Motor neuron (in vitro differentiated cells): ENCODE data around the gene PTPRF. TPM values are rescaled to one million over a fixed set of nuclear protein-coding genes. Genes with fewer than 3 reads are reported as not detected.
A peak's percentile ranks its signal among the peaks of the same experiment; 100 is the strongest.
"Not testable (repeated sequence)": the region's sequence is repeated elsewhere in the genome, so short reads cannot be mapped to it uniquely, and the experiment has no call there.

Source experiments
- ATAC-seq, 8 experiments: fragments of 200-7000 bp; cut with Tn5 transposase; replicated peaks in 6 of 8; 2 replicates each; pipeline ENCODE4 v1.8.0; 2021; ENCODE audit warnings: mild to moderate bottlenecking in 8 of 8, moderate library complexity in 8 of 8
- H3K27ac ChIP-seq, 2 donors: fragments of 250-450 bp; sonication (Bioruptor Pico); 2 replicates each; pipeline ENCODE4 v1.9.0; 2021; ENCODE audit warnings: antibody characterized with exemption in 2 of 2, mild to moderate bottlenecking in 2 of 2, moderate library complexity in 1 of 2
- H3K4me1 ChIP-seq, 2 donors: fragments of 250-450 bp; sonication (Bioruptor Pico); replicated peaks in 1 of 2; 2 replicates each; pipeline ENCODE4 v1.6.1; 2021; ENCODE audit warnings: antibody characterized with exemption in 2 of 2, mild to moderate bottlenecking in 2 of 2, moderate library complexity in 1 of 2
- H3K4me3 ChIP-seq, 5 donors: fragments of 250-450 bp; sonication (Bioruptor Pico); 2 replicates each; pipeline ENCODE4 v1.9.0; 2021; ENCODE audit warnings: antibody characterized with exemption in 5 of 5, mild to moderate bottlenecking in 5 of 5, moderate library complexity in 4 of 5
- WGBS, 10 experiments: fragments of 450-650 bp; shearing (Covaris generic); methylation state at CpG; one replicate each; pipeline ENCODE4 v1.0.0; 2022; 5-methylcytosine and 5-hydroxymethylcytosine counted together
- in situ Hi-C, 9 experiments: fragments of 400-800 bp; cut with MboI; loops; one replicate each; pipeline ENCODE4 v1.15.0; 2021; ENCODE audit warnings: low sequenced_read_pairs in 9 of 9, low pct_unique_long_range_greater_than_20kb in 2 of 9; ENCODE audit not compliant: unreplicated experiment in 9 of 9
- total RNA-seq, 8 experiments: library from RNA; unstranded; fragments of 300-600 nt; gene quantifications; 2 replicates each; pipeline versions ENCODE4 v1.2.3 to v1.2.4, GENCODE V29; 2022

PTPRF gene
- total RNA-seq, 8 experiments from 2014 or later, result 7.8 to 119 (median 74.7) TPM

DNA sequence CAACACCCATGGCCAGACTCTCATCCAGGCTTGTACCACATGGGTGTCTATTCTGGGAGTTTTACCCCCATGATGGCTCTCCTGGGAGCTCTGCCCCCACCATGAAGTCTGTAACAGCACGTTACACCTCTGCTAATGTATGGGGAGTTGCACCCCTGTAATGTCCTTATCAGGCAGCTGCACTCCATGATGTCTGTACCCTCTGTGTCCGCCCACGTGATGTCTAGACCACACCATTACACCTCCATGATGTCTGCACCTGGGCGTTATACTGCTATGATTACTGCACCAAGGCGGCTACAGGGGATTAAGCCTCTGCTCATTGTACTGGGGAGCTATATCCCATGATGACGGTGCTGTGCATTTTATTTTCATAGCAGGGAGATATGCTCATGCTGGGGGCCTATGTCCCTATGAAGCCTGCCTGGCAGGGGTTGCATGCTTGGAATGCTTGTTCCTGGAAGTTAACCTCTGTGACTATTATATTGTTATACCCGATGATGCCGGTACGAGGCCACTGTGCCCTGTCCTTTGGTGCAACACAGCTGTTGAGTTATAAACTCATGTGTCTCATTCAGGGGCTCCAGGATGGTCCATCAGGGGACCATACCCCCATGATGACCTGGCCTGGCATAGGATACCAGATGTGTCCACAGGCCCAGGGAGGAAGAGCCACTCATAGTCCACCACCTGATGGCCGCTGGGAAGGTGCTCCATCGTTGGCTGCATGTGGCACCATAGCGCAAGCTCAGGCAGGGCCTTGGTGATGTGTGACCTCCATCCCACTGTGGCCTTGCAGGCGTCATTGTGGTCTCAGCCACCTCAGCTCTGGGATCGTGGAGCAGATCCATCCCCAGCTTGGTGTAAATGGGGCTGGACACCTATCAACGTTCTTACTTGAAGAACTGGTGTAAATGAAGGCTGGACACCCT, 12.1 kb downstream of the PTPRF start:
- Histone ChIP-seq H3K4me3 (no peak overlapping the region), H3K4me1 (peaks cover 68 to 72% of the 10 kb centered on the region in 2 donors), H3K27ac (no peak overlapping the region)
- ATAC-seq, result no peak
- in situ Hi-C loops, result loop anchor here in 5 of 9 experiments (25.0 kb wide), 2 partner anchors 195 to 395 kb away; partner anchors contain the start of genes ARTN (in 4 of the 5) and IPO13 (in 4 of the 5)
- 55 to 100% (median 87%) methylated on average over 1 to 11 of the region's 15 CpGs; no CpG with 5 or more reads in 2 of the 10 experiments for WGBS, 10 experiments

DNA sequence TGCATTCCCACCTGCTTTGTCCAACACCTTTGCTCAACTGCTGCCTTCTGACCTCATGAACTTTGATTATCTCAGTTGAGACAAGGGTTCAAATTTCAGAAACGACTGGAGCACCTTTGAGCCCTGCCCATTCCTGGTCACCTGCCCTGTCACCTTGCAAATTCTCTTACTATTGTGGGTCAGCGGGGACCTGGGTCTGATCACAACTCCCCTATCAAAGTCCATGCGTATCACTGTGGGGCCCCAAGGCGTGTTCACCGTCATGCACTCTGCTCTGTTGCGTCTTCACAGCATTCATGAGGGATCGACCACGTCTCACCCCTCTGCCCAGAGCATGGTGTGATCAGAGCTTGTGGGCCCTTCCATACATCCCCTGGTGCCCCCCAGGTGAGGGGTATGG, 12.9 kb downstream of the PTPRF start:
- WGBS, 10 experiments, result 94 to 100% (median 98%) methylated on average over 1 to 5 of the region's 8 CpGs; no CpG with 5 or more reads in 6 of the 10 experiments
- no peak for ATAC-seq
- Histone ChIP-seq H3K4me3 (no peak overlapping the region), H3K4me1 (peaks cover 74 to 78% of the 10 kb centered on the region in 2 donors), H3K27ac (no peak overlapping the region)
- in situ Hi-C loops, result loop anchor here in 5 of 9 experiments (25.0 kb wide), 2 partner anchors 194 to 394 kb away; partner anchors contain the start of genes ARTN (in 4 of the 5) and IPO13 (in 4 of the 5)

DNA sequence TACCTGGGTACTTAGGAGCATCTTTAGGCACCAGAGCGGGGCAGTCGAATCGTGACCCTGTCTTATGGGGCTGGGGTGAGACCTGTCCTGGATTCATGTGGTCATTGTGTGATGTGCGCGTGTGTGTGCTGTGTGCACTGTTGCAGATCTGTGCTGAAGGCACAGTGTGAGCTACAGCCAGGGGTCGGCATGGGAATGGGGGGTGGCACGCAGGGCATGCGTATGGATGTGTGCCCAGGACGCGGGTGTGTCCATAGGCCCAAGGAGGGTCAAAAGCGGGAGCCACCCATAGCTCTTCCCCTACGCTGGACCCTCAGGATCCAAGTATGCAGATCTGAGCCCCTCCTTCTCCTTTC, 14.6 kb downstream of the PTPRF start:
- in situ Hi-C loops, result loop anchor here in 5 of 9 experiments (25.0 kb wide), 2 partner anchors 192 to 392 kb away; partner anchors contain the start of genes ARTN (in 4 of the 5) and IPO13 (in 4 of the 5)
- peak overlapping the region; percentile 5 to 68 for H3K27ac ChIP-seq
- 37 to 61% (median 51%) methylated on average over 3 to 9 of the region's 12 CpGs; no CpG with 5 or more reads in 6 of the 10 experiments for WGBS, 10 experiments
- peak in 1 of 8 experiments; percentile 1 for ATAC-seq
- H3K4me1 ChIP-seq, result peaks cover 78 to 81% of the 10 kb centered on the region in 2 donors
- H3K4me3 ChIP-seq, result no peak overlapping the region

DNA sequence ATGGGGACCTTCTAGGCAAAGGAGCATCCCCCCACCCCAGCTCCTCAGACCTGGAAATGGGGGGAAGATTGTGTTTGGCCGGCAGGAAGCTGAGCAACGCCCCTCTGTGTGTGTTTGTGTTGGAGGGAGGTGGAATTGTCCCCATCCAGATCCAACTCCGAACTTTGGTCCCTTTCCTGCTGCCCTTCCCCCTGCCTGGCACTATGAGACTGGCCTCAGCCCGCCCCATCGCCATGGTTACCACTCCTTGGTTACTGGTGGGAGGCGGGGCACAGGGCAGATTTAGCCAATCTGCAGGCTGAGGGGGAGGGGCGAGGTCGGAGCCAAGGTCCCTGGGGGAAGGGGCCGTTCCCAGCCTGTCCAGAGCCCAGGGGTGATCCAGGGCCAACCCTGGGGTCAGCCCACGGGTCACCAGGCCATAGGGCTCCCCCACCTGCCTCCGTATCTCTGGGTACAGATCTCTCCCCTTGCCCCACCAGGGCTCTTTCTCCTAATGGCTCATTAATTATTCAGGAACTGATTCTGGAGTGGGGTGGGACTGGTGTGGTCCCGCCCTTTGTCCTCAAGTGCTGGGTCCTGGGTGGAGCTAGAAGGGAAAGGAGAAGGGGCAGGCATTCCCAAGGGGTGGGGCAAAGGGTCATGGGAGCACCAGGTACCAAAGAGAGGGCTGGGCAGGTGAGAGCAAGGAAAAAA, 15.2 kb downstream of the PTPRF start:
- Histone ChIP-seq H3K27ac (peak overlapping the region; percentile 73 to 82), H3K4me1 (peaks cover 78 to 79% of the 10 kb centered on the region in 2 donors), H3K4me3 (no peak overlapping the region)
- ATAC-seq, result peak; percentile 48 to 81 (median 55)
- 0 to 80% (median 40%) methylated on average over 1 to 2 of the region's 12 CpGs; no CpG with 5 or more reads in 7 of the 10 experiments for WGBS, 10 experiments
- in situ Hi-C loops, result loop anchor here in 5 of 9 experiments (25.0 kb wide), 2 partner anchors 191 to 391 kb away; partner anchors contain the start of genes ARTN (in 4 of the 5) and IPO13 (in 4 of the 5)

DNA sequence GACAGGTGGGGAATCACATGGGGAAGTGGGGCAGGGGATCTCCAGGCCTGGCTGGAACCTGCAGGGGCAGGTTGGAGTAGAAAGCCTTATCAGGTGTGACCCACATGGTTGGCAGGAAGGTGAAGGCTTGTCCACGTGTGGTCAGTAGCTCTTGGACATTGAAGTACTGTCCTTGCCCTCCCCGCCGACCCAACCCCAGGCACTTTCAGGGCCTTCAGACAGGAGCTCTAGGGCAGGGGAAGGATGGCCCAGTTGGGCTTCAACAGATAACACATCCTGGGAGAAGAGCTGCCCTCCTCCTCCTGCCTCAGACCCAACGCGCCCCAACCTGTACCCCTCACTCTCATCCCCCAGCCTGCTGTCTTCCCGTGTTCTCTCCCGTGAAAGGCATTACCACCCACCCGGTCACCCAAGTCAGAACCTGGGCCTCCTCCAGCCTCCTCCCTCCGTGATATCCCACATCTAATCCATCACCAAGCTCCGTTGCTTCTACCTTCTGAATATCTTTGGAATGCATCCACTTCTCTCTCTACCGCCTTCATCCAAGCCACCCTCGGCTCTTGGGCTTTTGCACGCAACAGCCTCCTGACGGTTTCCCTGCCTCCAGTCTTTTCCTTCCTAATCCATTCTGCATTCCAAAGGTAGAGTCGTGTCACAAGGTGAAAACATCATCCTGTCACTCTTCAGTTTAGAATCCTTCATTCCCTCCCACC, 15.9 kb downstream of the PTPRF start:
- Histone ChIP-seq H3K4me3 (no peak overlapping the region), H3K27ac (peak overlapping the region; percentile 73 to 82), H3K4me1 (peaks cover 72 to 74% of the 10 kb centered on the region in 2 donors)
- 48 to 100% (median 83%) methylated on average over 2 to 8 of the region's 15 CpGs; no CpG with 5 or more reads in 5 of the 10 experiments for WGBS, 10 experiments
- in situ Hi-C loops, result loop anchor here in 5 of 9 experiments (25.0 kb wide), 2 partner anchors 191 to 391 kb away; partner anchors contain the start of genes ARTN (in 4 of the 5) and IPO13 (in 4 of the 5)
- no peak for ATAC-seq

DNA sequence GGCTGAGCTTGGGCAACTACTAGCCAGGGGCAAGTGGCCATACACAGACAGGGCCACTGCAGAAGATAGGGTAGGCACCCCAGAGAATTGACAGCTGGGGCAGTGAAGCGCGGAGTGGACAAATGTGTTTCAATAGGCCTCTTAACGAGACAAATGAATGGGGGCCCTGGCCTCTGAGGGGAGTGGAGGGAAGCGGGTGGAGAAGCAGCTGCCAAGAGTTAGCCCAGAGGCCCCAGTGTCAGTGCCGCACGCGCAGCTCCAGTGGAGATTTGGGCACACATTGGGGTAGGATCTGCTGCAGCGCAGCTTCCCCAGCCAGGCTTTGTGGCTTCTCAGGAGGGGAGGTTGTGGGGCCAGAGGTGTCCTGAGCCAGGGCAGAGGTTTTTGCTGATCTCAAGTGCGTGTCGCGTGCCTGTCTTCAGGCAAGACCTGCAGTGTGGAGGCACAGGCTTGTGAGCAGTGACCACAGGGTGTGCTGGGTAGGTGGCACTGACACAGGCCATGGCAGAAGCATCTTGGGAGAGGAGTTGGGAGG, 16.9 kb downstream of the PTPRF start:
- Histone ChIP-seq H3K4me1 (peaks cover 63 to 76% of the 10 kb centered on the region in 2 donors), H3K4me3 (no peak overlapping the region), H3K27ac (peak overlapping the region; percentile 58 to 82)
- 25 to 100% (median 46%) methylated on average over 3 to 10 of the region's 11 CpGs; no CpG with 5 or more reads in 4 of the 10 experiments for WGBS, 10 experiments
- peak in 5 of 8 experiments; percentile 2 to 20 (median 7) for ATAC-seq
- in situ Hi-C loops, result loop anchor here in 5 of 9 experiments (25.0 kb wide), 2 partner anchors 190 to 390 kb away; partner anchors contain the start of genes ARTN (in 4 of the 5) and IPO13 (in 4 of the 5)

DNA sequence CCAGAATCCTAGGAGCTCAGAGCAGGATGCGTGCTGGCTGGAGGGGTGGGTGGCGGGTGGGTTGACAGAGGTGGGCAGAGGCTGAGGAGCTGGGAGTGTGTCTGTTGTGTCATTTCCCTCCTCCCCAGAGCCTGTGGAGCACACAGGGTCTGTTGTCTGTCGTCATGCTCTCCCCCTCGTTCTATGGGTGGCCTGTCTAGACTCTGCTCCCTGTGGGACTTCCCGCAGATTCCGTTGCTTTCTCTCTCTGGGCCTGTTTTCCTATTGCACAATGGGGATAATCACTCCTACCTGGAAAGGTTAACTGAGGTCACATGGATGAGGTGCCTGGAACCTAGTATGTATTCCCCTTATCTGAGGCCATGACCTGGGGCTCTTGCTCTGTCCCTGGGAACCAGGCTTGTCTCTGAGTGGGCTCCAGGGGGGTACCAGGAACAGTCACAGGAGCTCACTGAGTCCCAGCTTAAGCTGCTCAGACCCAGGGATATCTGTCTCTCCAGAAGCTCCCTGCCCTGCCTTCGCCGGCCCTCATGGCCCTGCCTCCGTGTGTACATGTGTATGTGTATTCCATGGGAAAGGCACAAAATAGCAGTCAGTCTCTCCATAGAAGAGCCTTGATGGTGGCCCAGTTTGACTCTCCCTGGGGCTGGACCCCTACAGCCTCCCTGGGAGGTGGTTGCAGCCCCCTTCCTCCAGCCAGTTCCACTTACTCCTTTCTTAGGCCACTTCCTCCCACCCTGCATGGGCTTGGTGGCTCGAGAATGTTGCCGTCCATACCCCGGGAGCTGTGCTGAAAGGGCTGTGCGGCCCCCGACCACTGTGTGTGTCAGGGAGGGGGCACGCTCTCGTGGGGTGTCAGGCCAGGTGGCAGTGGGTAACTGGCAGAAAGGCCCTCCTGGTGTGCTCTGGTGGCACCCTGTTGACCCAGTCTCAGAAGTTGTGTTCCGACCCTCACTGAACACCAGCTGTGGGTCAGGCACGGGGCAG, 17.9 kb downstream of the PTPRF start:
- Histone ChIP-seq H3K4me3 (no peak overlapping the region), H3K4me1 (peaks cover 63 to 79% of the 10 kb centered on the region in 2 donors), H3K27ac (peak overlapping the region; percentile 9 to 82)
- in situ Hi-C loops, result loop anchor here in 5 of 9 experiments (25.0 kb wide), 2 partner anchors 189 to 389 kb away; partner anchors contain the start of genes ARTN (in 4 of the 5) and IPO13 (in 4 of the 5)
- no peak for ATAC-seq
- WGBS, 10 experiments, result 73 to 100% (median 85%) methylated on average over 1 to 9 of the region's 18 CpGs; no CpG with 5 or more reads in 4 of the 10 experiments

DNA sequence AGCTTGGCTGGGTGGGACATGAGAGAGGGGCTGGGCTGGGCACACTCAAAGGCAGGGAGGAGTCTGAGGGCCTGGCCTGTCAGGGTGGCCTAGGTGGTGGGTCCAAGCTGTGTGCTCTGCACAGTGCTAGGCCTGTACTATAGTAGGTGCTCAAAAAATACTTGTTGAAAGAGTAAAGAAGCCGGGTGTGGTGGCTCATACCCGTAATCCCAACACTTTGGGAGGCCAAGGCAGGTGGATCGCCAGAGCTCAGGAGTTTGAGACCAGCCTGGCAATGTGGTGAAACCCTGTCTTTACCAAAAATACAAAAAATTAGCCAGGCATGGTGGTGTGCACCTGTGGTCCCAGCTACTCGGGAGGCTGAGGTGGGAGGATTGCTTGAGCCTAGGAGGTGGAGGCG, 18.7 kb downstream of the PTPRF start:
- 84 to 100% (median 99%) methylated on average over 1 to 5 of the region's 5 CpGs; no CpG with 5 or more reads in 2 of the 10 experiments for WGBS, 10 experiments
- H3K27ac ChIP-seq, result peak overlapping the region; percentile 82 to 85

DNA sequence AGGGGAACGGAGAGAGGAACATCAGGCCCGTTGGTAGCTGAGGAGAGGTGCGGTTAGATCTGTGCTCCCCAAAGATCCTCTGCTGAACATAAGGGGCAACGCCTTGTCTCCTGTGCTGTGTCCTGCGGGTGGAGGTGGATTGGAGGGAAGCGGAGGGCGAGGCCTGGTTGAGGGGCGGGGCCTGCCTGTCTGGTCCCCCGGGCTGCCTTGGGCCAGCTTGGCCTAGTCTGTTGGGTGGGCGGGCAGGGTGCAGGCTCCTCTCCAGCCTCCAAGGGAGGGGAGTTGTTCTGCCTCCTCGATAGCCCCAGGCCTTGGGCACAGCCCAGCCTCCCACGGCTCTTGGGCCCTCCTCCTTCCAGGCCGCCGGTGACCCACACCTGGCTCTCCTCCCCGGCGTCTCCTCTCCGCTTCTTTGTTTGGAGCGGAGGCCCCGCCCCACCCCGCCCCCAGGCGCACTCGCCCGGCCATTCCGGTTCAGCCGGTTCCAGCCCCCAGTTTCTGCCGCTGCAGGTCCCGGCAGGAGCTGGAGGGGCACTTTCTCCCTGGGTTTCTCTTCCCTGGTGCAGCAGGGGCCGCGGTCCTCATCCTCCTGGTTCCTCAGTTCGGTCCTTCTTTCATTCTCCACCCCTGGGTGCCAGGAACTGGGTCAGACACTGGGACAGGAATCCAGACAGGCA, 19.4 kb downstream of the PTPRF start:
- Histone ChIP-seq H3K4me1 (peaks cover 56 to 68% of the 10 kb centered on the region in 2 donors), H3K4me3 (peak overlapping the region in 3 of 5 donors; percentile 12 to 21 (median 19)), H3K27ac (peak overlapping the region; percentile 82 to 85)
- in situ Hi-C loops, result loop anchor here in 5 of 9 experiments (25.0 kb wide), 2 partner anchors 187 to 387 kb away; partner anchors contain the start of genes ARTN (in 4 of the 5) and IPO13 (in 4 of the 5)
- ATAC-seq, result peak; percentile 41 to 89 (median 77)
- WGBS, 10 experiments, result 16 to 76% (median 42%) methylated on average over 1 to 9 of the region's 30 CpGs; no CpG with 5 or more reads in 6 of the 10 experiments

More for the DNA sequence above, 18.7 kb downstream of the PTPRF start:
- H3K4me3 ChIP-seq, ATAC-seq: not testable (repeated sequence)
- peaks cover 63 to 75% of the 10 kb centered on the region in 2 donors for H3K4me1 ChIP-seq
- in situ Hi-C loops, result loop anchor here in 5 of 9 experiments (25.0 kb wide), 2 partner anchors 188 to 388 kb away; partner anchors contain the start of genes ARTN (in 4 of the 5) and IPO13 (in 4 of the 5)

DNA sequence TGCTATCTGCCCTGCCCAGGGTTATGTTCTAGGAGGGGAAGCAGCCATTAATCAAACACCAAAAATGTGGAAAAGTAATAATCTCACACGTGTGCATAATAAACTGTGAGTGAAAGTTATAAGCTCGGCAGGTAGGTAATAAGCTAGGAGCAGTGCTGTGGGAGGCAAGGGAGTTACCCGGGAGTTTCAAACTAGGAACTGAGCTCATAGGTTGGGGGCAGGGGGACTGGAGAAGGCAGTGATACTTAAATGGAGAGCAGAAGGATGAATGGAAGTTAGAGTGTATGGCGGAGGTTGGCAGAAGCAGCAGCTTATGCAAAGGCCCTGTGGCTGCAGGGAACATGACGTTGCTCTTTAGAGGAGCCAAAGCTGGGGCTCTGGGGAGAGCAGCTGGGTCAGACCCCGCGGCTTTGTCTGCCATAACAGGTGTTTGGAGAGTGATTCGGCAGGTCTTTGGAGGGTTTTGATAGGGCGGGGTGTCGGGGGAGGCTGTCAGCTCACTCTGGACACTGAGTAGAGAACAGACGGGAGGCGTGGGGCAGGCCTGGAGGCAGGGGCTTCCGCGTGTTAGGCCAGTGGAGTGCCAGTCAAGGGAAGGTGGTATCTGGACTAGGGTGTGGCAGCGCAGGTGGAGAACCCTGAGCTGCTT, 20.0 kb downstream of the PTPRF start:
- 49 to 100% (median 90%) methylated on average over 1 to 8 of the region's 15 CpGs; no CpG with 5 or more reads in 1 of the 10 experiments for WGBS, 10 experiments
- H3K4me3 ChIP-seq, result peak overlapping the region in 3 of 5 donors; percentile 12 to 21 (median 19)
- peaks cover 49 to 62% of the 10 kb centered on the region in 2 donors for H3K4me1 ChIP-seq
- in situ Hi-C loops, result no loop called here
- peak overlapping the region; percentile 82 to 85 for H3K27ac ChIP-seq
- ATAC-seq, result no peak
